COLO668 (cell line): ENCODE results near the gene MYH10.
A peak's percentile ranks its signal among the peaks of the same experiment; 100 is the strongest.

ENCODE experiments used
- DNase-seq: peaks from one replicate; lab custom pipeline; 2025; ENCODE audit not compliant: unreplicated experiment; lab: John Stamatoyannopoulos, UW

MYH10 gene

DNA sequence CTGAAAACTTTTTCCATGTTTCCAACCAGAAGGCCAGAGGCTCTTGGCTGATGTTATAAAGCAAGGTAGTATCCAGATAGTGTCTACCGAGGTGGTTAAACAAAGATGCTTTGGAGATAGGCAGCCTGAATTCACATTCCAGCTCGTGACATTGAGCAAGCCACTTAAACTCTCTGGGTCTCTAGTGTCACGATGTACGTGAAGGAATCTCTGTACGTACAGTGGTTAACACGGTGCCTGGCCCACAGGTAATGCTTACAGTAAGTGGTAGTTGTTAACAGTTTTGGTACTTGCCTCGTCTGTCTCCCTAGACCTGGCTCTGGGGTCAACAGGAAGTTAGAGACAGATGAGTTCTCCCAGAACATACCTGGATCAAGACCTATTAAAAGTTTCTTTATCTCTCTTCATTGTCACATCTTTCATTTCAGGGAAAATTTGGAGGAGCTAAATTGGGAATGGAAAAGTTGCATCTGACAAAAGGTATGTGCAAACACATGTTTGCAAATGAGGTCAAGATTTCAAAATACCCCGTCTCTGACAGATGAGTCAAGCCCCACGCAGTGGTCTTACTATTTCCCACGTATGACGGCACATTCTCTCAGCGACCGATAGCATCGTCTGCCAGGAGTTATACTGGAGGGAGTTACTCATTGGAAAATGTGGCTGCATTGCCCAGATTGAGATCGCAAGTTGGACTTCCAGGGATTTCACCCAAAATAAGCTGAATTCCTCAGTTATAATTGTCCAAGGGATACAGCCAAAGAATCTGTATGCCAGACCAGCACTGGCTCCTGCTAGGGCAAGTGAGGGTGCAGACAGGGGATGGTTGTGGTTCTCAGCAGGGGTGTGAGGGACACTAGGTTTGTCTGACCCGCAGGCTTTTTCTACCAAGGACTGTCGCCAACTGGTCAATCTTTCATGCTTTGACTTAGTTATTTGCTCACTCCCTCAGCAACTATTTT lies 18.9 kb upstream of the MYH10 start:
- DNase-seq = no peak

DNA sequence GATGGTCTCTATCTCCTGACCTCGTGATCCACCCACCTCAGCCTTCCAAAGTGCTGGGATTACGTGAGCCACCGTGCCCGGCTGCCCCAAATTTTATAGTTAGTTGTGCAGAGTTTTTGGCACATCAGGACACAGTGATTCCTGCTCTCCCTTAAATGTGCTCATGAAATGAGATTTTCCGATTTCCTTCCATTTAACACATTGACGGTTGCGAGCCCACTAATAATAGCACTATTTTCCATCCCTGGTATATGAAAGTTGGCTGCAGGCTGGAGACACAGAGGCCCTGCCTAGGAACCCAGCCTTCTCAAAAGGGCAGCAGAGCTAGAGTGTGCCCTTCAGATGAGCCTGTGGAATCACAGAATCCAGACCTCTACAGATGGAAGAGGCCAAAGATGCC lies 17.4 kb upstream of the MYH10 start:
- no peak for DNase-seq

DNA sequence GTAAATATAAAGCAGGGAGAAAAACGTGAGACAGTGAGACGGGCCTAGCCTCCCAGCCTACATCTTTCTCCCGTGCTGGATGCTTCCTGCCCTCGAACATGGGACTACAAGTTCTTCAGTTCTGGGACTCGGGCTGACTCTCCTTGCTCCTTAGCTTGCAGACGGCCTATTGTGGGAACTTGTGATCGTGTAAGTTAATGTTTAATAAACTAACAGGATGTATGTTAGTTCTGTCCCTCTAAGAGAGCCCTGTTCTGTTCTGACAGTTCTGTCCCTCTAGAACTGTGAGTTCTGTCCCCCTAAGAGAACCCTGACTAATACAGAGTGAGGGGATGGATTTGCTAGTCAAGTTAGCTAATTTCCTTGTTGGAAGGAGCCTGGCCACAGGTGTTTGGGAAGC lies 16.7 kb upstream of the MYH10 start:
- DNase-seq = no peak

DNA sequence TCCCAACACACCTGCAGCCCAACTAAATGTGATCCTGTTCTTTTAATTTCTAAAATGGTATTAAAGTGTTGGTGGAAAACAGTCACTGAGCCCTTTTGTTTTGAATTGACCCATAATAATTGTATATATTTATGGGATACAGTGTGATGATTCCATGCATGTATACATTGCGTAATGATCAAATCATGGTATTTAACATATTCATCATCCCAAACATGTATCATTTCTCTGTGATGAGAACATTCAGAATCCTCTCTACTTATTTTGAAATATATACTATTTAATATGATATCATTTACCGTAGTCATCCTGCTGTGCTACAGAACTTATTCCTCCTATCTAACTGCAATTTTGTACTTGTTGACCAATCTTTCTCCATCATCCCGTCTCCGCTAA lies 14.0 kb upstream of the MYH10 start:
- DNase-seq = no peak

DNA sequence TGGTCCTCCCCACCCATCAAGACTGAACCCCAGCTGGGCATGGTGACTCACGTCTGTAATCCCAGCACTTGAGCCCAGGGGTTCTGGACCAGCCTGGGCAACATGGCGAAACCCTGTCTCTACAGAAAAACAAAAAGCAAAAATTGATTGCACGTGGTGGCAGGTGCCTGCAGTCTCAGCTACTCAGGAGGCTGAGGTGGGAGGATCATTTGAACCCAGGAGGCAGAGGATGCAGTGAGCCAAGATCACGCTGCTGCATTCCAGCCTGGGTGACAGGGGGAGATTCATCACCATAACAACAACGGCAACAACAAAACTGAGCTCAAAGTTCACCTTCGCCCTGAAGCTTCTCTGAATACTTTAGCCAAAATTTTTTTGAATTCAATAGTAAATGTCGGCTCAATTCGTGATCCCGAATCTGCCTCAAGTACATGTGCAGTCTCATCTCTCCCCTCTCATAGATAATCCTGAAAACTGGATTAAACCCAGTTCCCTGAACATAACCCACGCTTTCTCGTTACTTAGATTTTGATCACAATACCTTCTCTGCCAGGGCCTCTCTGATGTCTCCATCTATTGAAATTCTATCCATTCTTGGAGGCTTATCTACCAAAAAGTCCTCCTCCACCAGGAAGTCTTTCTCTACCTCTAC lies 13.5 kb upstream of the MYH10 start:
- no peak for DNase-seq

DNA sequence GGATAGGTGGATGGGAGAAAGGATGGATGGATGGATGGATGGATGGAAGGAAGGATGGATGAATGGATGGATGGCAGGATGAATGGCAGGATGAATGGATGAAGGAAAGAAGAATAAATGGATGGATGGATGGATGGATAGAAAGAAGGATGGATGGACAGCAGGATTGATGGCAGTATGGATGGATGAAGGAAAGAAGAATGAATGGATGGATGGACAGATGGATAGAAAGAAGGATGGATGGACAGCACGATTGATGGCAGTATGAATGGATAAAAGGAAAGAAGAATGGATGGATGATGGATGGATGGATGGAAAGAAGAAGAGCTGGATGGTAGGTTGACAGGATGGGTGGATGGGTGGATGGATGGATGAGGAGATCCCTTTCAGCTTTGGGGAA lies 9.2 kb upstream of the MYH10 start:
- DNase-seq = no peak

DNA sequence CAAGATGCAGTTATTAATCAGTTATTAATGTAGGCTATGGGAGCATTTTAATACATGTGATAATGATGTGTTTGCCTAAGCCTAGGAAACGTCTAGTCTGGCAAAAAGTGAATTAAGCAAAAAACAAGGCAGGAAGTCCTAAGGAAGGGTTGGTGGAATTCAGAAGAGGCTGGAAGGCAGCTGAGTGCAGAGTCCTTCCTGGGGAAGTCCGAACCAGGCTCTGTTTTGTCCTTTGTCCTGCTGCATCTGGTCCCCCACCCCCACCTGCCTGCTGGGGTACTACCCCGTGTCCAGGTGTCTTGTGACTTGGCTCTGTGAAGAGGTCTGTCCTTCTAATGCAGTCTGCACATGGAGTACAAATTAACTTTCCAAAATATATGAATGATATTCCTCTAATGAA lies 1.5 kb upstream of the MYH10 start:
- DNase-seq = peak; percentile 12

DNA sequence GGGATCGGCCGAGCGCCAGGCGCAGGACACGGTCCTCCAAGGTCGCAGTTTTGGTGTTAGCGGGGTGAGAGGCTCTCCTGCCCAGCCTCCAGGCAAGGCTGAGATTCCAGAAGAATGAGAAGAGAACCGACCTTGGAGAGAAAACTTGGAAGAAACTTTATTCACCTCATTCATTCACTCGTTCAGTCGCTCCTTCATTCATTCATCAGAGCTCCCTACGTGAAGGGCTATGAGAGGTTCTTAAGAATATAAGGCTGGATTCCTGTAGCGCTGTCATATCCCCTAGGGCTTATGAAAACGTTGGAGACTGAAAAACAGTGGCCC lies 991 bp upstream of the MYH10 start:
- no peak for DNase-seq

DNA sequence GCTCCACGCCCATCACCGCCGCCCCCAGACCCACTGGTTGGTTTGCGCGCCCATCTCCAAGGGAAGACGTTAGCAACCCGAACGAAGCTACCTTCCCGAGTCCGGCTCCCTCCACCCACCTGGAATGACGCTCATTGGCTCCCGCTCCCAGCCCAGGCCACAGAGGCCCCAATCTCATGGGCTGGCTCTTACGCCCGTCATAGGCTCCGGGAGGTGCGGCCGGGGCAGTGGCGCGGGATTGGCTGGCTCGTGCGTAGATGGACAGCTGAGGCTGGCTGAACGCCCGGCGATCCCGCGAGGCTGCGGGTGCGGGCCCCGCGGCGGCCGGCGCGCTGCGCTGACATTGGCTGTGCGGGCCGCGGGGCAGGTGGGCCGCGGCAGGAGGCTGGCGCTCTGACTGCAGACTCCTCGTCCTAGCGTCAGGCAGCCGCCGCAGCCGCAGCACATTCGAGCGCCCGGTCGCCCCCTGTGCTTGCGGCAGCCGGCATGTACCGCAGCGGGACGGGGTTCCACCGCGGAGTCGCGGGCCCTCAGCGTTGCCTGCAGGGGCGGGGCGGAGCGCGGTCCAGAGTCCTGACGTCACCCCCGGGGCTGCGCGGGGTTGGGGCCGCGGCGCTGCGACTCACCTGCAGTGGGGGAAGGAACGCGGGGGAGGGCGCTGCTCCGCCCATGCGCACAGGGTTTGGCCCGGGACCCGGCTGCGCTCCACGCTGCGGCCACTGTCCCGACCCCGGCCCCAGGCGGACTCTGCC lies 453 bp upstream of the MYH10 start:
- DNase-seq = peak; percentile 94

DNA sequence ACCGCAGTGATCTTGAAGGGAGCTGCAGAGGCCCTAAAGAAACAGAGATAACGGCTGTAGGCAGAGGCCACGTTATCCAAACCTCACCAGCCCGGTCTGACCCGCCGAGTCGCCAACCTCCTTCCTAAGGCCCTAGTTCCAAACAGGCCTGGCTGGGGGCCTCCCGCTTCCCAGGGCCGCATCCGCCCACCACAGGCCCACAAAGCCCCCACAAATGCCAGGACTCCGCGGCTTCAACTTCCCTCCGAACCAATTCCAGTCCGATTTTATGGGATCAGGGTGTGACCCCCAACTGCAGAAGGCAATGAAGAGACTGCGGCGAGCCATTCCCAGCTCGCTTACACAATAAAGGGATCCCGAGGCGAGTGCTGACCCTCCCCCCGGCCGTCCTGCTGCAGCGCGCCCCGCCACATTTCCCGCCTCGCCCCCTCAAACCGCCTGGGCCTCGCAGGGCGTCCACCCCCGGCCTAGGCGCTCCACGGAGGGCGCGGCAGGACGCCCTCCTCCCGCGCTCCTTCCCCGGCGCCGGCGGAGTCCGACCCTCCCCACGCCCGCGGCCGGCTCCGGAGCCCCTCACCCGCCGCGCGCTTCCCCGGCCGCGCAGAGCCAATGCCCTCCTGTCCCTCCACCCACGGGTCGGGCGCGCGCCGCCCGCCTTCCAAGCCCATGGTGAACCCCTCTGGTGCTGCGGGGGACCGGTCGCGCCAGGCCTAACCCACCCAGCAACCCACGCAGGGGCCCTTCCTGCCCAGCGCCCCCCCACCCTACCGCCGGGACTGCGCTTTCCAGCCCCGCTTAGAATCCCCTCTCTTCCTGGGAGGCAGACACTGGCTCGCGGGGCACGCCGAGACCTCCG lies 926 bp downstream of the MYH10 start:
- DNase-seq = peak; percentile 37

DNA sequence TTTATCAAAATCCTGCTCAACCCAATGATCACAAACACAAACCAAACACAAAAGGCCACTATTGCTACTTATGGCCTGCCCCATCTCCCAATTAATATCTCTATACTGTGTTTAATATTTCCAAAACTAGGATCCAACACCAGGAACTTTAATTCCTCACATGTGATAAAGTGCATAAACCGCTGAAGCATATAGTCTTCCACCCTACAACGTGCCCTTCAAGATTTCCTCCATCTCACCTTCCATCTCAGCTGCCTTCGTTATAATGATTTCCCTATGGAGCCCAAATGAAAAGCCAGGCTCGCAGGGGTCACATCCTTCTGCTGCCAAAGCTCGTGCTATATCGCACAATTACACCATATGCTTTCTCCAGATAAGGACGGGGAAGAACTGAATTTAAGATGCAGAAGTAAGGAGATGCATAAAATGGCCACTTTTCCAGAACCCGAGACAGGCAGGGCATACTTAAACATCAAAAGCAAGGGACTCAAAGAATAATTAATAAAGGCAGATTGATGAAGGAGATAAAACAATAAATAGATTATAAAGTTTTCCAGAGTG lies 1.8 kb downstream of the MYH10 start:
- DNase-seq = no peak

DNA sequence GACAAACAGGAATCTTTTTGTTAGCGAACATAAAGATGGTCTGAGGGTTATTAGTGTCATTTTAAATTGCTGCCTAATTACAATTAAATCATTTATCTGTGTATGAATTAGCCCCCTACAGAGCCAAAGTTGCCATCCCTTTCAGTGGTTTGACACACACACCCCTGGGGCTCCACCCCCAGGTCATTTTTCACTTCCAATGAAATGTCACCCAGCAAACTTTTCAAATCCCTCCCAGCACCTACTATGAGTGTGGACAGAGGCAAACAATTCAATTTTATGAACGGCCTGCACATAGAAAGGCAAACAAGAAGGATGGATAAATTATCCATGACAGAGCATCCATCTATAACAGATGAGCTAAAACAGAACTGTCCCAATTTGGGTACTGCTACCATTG lies 2.4 kb downstream of the MYH10 start:
- DNase-seq = no peak

DNA sequence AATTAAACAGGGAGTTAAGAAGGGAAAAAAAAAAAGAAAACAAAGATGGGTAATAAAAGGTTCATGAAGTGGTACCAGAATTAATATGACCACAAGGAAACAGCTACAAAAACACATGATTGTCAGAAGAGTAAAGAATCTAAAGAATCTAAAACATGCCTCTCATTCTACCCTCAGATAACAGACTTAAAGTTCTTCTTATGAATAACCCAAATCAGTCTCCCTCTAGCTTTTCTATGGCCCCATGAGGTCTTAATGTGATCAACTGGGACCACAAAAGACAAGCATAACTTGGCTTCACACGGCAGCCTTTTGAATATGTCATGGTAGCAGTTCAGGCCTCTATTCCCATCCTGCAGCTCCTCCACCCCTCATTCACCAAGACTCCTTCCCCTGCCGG lies 6.9 kb downstream of the MYH10 start:
- no peak for DNase-seq

DNA sequence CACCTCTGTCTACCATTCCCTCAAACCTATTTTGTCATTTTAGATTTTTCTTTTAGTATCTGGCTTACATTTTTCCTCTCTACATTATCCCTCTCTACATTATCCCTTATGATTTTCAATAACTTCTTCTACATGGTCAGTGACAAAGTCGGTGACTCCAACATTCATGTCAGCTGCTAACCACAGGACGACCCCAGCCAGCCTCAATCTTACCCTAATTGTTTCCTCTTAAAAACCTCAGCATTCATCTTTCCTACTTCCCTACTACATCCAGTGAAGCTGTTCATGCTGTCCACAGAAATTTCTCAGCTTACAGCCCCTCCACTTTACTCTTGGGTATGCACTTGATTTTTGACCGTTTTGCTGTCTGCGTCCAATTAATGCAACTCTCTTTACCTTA lies 8.3 kb downstream of the MYH10 start:
- no peak for DNase-seq

DNA sequence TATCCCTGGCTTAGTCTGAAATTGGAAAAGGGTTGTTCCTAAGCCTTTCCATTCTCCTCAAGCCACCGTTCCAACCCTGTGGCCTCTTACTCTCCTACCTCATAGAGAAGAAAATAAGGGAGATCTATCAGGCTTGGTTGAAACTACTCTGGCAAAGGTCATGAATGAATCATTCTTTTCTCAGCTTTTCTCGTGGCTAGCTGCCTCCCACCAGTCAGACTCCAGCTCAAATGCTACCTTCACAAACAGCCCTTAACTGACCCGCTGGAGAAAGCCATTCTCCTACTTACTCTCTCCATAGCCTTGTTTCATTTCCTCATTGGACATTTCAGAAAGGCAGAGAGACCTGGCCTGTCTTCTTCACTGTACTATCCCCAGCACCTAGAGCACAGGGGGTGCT lies 8.9 kb downstream of the MYH10 start:
- DNase-seq = no peak

DNA sequence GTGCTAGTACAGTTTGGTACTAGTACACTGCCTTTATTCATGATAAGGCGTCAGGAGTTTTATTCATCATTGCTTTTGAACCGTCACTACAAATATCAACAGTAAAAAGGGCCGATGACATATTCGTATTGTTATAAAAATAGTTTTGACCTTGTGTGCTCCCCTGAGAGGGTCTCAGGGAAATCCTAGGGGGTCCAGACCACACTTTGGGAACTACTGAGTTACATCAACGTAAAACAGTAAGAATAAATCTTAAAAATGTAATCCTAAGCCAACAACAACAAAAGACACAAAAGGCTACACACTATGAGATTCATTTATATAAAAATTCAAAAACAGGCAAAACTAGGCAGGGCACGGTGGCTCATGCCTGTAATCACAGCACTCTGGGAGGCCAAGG lies 11.2 kb downstream of the MYH10 start:
- no peak for DNase-seq

DNA sequence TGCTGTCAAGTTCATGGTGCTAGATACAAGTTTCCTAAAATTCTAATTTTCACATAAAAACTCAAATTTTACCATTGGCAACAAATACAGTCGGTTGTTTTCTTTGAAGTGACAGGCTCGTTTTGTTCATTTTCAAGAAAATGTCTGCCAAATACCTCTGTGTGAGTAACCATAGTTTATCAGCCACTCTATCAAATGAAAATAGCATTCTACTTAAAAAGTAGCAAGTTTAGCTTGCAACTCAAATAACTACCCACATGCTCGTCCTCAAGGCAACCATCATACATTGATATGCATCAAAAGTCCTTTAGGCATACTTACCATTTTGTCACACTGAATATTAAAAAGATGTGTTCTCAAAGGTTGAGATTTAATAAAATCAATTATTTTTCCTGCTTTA lies 11.7 kb downstream of the MYH10 start:
- no peak for DNase-seq

DNA sequence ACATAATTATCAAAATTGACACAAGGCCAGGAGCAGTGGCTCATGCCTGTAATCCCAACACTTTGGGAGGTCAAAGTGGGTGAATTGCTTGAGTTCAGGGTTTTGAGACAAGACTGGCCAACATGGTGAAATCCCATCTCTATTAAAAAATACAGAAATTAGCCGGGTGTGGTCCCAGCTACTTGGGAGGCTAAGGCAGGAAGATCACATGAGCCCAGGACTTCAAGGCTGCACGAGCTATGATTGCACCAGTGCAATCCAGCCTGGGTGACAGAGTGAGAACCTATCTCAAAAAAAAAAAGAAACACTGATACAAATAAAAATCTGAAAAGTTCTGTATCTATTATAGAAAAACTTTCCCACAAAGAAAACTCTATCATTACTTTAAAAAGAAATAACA lies 15.5 kb downstream of the MYH10 start:
- DNase-seq = no peak

DNA sequence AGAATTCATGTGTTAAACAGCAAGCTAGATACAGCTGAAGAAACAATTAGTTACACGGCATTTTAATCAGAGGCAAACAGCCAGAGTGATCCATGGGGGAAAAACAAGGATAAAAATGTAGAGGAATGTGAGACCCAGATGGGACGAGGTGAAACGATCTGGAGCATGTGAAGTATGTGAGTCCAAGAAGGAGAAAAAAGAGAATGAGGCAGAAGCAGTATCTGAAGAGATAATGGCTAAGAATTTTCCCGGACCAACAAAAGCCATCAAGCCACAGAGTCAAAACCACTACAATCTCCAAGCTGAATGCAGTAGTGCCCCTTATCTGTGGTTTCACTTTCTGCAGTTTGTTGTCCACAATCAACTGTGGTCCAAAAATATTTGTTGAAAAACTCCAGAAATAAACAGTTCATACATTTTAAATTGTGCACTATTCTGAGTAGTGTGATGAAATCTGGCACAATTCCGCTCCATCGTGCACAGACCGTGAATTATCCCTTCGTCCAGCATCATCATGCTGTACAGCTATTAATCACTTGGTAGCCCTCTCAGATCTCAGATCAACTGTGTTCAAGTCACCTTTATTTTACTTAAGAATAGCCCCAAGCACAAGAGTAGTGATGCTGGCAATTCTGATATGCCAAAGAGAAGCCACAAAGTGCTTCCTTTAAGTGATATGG lies 18.8 kb downstream of the MYH10 start:
- DNase-seq = no peak

DNA sequence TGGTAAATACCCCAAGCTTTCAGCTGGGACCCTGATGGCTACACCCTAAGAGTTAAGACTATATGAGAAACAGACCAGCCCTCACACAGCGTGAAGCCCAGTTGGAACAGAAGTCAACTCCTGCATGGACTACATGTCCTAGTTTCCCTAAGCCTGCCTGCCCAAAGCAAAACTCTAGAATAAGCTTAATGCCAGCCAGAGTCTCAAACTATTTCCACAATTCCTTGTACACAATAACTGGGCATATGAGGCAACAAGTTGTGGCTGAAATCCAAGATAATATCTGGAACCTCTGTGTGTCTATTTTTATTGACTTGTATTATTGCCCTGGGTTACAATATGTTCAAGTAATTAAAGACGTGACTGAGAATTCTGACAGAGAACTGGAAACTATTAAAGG lies 19.4 kb downstream of the MYH10 start:
- DNase-seq = no peak
